ENCODE measurements around the gene RNF183.

Gene RNF183, protein sequence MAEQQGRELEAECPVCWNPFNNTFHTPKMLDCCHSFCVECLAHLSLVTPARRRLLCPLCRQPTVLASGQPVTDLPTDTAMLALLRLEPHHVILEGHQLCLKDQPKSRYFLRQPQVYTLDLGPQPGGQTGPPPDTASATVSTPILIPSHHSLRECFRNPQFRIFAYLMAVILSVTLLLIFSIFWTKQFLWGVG

DNA sequence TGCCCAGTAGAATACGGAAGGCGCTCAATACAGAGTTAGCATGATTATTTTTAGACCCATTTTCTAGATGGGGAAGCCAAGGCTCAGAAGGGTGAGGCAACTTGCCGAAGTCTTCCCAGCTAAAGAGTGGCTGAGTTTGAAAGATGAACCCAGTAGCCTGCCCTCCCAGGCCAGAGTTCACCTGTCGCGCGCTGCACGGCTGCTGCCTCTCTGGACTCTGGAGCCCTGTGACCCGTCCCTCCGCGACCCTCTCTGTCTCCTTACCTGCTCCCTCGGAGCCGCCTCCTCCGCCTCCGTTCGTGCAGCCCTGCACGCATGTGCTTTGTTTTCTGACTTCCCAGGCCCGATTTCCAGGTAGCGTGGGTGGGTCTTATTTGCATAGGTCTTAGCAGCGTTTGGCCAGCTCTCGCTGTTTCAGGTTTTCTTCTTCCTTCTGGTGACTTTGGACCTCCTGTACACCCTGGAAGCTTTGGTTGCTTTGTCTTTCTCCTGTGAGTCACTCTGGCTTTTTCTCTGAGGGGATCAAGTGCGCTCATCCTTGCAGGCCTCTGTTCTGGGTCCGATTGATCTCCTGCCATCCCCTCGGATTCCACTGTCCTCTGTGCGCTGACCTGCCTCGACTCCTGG, at the start of gene RNF183:
Gene RNF183, minus strand, starts transcription at position 585 of the 627 bp plus-strand sequence. CDS start 5,192 bp downstream, outside the sequence.
- TF ChIP-seq CTCF (IDR thresholded peaks at IDR 0.05) = no peak

- no peak for TF ChIP-seq CTCF (IDR thresholded peaks at IDR 0.05)
These were observed 49.2 kb upstream of the RNF183 start for GRCh38 chr9:113352411-113352810.

DNA sequence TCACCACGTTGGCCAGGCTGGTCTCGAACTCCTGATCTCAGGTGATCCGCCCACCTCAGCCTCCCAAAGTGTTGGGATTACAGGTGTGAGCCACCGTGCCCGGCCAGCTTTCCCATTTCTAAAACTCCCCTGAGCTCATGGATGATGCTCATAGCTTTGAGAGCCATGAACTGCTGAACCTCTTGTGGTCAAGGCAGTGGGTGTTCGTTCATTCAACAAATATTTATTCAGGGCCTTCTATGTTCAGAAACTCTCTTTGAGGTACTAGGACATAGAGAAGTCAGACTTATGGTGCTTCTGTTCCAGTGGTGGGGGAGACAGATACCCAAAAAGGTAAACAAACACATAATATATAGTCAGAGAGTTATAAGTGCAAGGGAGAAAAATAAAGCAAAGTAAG, 48.8 kb upstream of the RNF183 start:
- TF ChIP-seq CTCF (IDR thresholded peaks at IDR 0.05) = no peak

- TF ChIP-seq CTCF (IDR thresholded peaks at IDR 0.05) = no peak
These were observed 47.8 kb upstream of the RNF183 start for GRCh38 chr9:113350937-113351336.

- no peak for TF ChIP-seq CTCF (IDR thresholded peaks at IDR 0.05)
These were observed 47.0 kb upstream of the RNF183 start for GRCh38 chr9:113350107-113350661.

GRCh38 chr9:113349445-113350094, 46.4 kb upstream of the RNF183 start, which contains the start of gene BSPRY:
BSPRY (plus strand) TSS chr9:113349541; CDS start chr9:113349580, 39 bp downstream.
- no peak for TF ChIP-seq CTCF (IDR thresholded peaks at IDR 0.05)

GRCh38 chr9:113349066-113349444, 45.9 kb upstream of the RNF183 start:
- no peak for TF ChIP-seq CTCF (IDR thresholded peaks at IDR 0.05)

Data from LNCAP (cell line).